Thoracic aorta (tissue), 2 donors: ENCODE measurements around the gene CTIF. TPM values are rescaled to one million over a fixed set of nuclear protein-coding genes. Genes with fewer than 3 reads are reported as not detected.

Experiments used
- ATAC-seq: fragments of 150-250 bp; one replicate; pipeline ENCODE4 v1.8.0; 2017; ENCODE audit warnings: low read depth; ENCODE audit not compliant: insufficient number of reproducible peaks, low FRiP score
- DNase-seq: peaks from one replicate; pipeline ENCODE4 v3.0.0-alpha.2; 2020; ENCODE audit warnings: low spot score
- H3K27ac ChIP-seq, 2 donors: fragments of 200-600 bp; sonication (generic); 1 replicate in 1 of 2; 2 replicates in 1 of 2; pipeline ENCODE4 v1.5.1; 2016; ENCODE audit warnings: mild to moderate bottlenecking in 2 of 2, moderate library complexity in 2 of 2
- H3K27me3 ChIP-seq: fragments of 200-600 bp; sonication (generic); replicated peaks from 2 replicates; pipeline ENCODE4 v1.6.0; 2016; ENCODE audit warnings: mild to moderate bottlenecking; ENCODE audit not compliant: insufficient read depth
- H3K36me3 ChIP-seq: fragments of 200-600 bp; sonication (generic); one replicate; pipeline ENCODE4 v1.5.1; 2016
- H3K4me1 ChIP-seq, 2 donors: fragments of 200-600 bp; sonication (generic); 1 replicate in 1 of 2; 2 replicates in 1 of 2; pipeline versions ENCODE4 v1.5.1 to v1.6.0; 2016; ENCODE audit warnings: low read depth in 2 of 2, mild to moderate bottlenecking in 1 of 2; ENCODE audit not compliant: control insufficient read depth in 1 of 2
- H3K4me3 ChIP-seq: fragments of 200-600 bp; sonication (generic); 2 replicates; pipeline ENCODE4 v1.5.1; 2016; ENCODE audit warnings: mild to moderate bottlenecking
- H3K9me3 ChIP-seq: fragments of 200-600 bp; sonication (generic); 2 replicates; pipeline ENCODE4 v1.5.1; 2016
- total RNA-seq, 2 donors: library from RNA; depleted of rRNA; stranded (reverse); fragments of >200 nt; gene quantifications; one replicate each; pipeline versions ENCODE4 v1.1.0 to v1.2.3, GENCODE V29; 2016
- TF ChIP-seq, protein P1 (sequence below): fragments of 200-600 bp; sonication (generic); IDR thresholded peaks from one replicate; pipeline ENCODE4 v1.5.1; 2019; ENCODE audit warnings: antibody characterized with exemption

The CTIF gene
- total RNA-seq, 2 donors from 2014 or later: 63.3 to 125 TPM

GRCh38 chr18:48700446-48700845, 161.6 kb downstream of the CTIF start:
- no peak for DNase-seq
- TF ChIP-seq, protein P1, sequence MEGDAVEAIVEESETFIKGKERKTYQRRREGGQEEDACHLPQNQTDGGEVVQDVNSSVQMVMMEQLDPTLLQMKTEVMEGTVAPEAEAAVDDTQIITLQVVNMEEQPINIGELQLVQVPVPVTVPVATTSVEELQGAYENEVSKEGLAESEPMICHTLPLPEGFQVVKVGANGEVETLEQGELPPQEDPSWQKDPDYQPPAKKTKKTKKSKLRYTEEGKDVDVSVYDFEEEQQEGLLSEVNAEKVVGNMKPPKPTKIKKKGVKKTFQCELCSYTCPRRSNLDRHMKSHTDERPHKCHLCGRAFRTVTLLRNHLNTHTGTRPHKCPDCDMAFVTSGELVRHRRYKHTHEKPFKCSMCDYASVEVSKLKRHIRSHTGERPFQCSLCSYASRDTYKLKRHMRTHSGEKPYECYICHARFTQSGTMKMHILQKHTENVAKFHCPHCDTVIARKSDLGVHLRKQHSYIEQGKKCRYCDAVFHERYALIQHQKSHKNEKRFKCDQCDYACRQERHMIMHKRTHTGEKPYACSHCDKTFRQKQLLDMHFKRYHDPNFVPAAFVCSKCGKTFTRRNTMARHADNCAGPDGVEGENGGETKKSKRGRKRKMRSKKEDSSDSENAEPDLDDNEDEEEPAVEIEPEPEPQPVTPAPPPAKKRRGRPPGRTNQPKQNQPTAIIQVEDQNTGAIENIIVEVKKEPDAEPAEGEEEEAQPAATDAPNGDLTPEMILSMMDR: no peak

DNA sequence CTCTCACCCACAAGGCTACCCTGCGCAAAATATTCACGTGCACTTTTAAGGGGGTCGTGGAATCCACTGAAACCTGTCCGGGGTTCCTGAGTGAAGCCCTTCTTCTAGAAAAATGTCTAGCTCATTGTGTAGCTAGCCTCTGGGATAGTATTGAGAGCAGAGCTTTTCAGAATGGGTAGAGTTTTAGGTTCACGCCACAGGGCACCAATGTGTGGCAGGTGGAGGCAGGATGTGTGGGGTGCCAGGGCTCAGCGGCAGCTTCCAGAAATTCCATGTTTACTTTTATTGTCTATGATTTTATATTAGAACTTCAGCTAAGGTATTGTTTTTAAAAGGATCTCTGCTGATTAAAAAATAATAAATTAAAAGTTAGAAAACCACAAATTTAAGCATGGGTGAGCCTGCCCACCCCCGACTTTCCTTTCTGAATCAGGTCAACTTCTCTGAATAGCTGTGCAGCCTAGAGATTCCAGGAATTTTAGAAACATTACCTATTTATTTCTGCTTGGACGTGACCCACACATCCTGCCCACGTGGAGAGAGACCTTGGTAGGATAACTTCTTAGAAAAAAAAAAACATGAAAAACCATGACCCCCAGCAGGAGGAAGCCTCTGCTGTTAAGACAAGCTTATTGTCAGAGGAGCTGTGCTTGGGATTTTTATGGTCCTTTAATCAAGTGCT, 163.7 kb downstream of the CTIF start:
- H3K36me3 ChIP-seq: no peaks in the 10 kb centered on the region
- H3K4me3 ChIP-seq: no peak overlapping the region
- ATAC-seq: no peak
- no peak for DNase-seq
- H3K9me3 ChIP-seq: no peaks in the 10 kb centered on the region
- peaks cover 0 to 24% of the 10 kb centered on the region in 2 donors for H3K4me1 ChIP-seq
- no peak overlapping the region for H3K27ac ChIP-seq
- H3K27me3 ChIP-seq: no peaks in the 10 kb centered on the region
- TF ChIP-seq, protein P1: no peak

More at GRCh38 chr18:48700446-48700845, 161.6 kb downstream of the CTIF start:
- ATAC-seq: no peak
- Histone ChIP-seq H3K9me3 (no peaks in the 10 kb centered on the region), H3K27me3 (no peaks in the 10 kb centered on the region), H3K4me3 (no peak overlapping the region), H3K27ac (no peak overlapping the region), H3K36me3 (no peaks in the 10 kb centered on the region), H3K4me1 (peaks cover 0 to 22% of the 10 kb centered on the region in 2 donors)

- no peak overlapping the region for H3K27ac ChIP-seq
Observed at GRCh38 chr18:48703028-48703386, 164.2 kb downstream of the CTIF start.

DNA sequence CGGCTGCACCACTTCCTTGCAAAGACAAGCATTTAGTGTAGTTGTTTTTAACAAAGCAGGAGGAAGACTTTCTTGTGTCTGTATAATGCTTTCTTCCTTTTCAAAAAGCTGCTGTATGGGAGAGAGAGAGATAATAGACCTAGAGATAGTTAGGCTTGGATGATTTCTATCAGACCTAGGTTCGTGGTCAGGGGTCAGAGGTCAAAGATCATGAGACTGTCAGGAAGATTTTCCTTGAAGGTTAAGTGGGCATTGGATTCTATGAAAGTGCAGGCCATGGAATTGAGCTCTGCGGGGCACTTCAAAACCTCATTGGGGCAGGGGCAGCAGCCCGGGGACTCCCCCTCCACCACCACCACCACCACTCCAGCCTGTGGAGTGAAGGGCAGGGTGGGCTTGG, 164.6 kb downstream of the CTIF start:
- Histone ChIP-seq H3K27me3 (no peaks in the 10 kb centered on the region), H3K4me1 (peaks cover 0 to 17% of the 10 kb centered on the region in 2 donors), H3K36me3 (no peaks in the 10 kb centered on the region), H3K4me3 (no peak overlapping the region), H3K9me3 (no peaks in the 10 kb centered on the region), H3K27ac (no peak overlapping the region)
- TF ChIP-seq, protein P1: no peak
- ATAC-seq (no peak), DNase-seq (no peak)

More at GRCh38 chr18:48703028-48703386, 164.2 kb downstream of the CTIF start:
- no peaks in the 10 kb centered on the region for H3K36me3 ChIP-seq
- H3K4me1 ChIP-seq: peaks cover 0 to 20% of the 10 kb centered on the region in 2 donors
- H3K9me3 ChIP-seq: no peaks in the 10 kb centered on the region
- H3K4me3 ChIP-seq: no peak overlapping the region
- DNase-seq (no peak), ATAC-seq (no peak)
- TF ChIP-seq, protein P1: no peak
- no peaks in the 10 kb centered on the region for H3K27me3 ChIP-seq

DNA sequence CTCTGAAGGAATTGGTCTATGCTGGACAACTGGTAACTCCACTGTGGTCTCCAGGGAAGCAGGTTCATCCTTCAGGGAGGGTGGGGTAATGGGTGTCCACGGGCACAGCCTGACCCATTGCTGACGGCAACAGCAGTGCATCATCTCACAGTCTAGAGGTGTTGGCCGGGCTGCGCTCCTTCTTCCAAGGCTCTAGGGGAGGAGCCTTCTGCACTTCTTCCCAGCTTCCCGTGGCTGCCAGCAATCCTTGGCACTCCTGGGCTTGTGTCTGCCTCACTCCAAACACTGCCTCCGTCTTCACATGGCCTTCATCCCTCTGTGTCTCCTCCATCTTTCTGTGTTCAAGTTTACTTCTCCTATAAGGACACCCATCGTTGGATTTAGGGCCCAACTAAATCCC, 166.2 kb downstream of the CTIF start:
- no peaks in the 10 kb centered on the region for H3K36me3 ChIP-seq
- H3K27me3 ChIP-seq: no peaks in the 10 kb centered on the region
- H3K9me3 ChIP-seq: no peaks in the 10 kb centered on the region
- TF ChIP-seq, protein P1: no peak
- H3K4me3 ChIP-seq: no peak overlapping the region
- ATAC-seq (no peak), DNase-seq (no peak)
- H3K27ac ChIP-seq: no peak overlapping the region
- H3K4me1 ChIP-seq: peaks cover 0 to 17% of the 10 kb centered on the region in 2 donors
